ENCODE data around the gene CTCFL.
"Not testable (repeated sequence)": the region's sequence is repeated elsewhere in the genome, so short reads cannot be mapped to it uniquely, and the experiment has no call there.

CTCFL gene

GRCh38 chr20:57498425-57499400 lies 26.2 kb downstream of the CTCFL start:
- DNase-seq: peak in 13 of 42 donors; percentile 13 to 57 (median 33)
- intact Hi-C loops (cut with DNase I): no loop called here

GRCh38 chr20:57496592-57496991 lies 28.3 kb downstream of the CTCFL start:
- intact Hi-C loops (cut with DNase I): no loop called here
- DNase-seq: no peak

- intact Hi-C loops (cut with DNase I): loop anchor here (1.0 kb wide), 1 partner anchor 115 kb away; no protein-coding TSS in a partner anchor
- DNase-seq: peak in 1 of 42 donors; percentile 15
Measured at GRCh38 chr20:57495978-57496377, 29.0 kb downstream of the CTCFL start.

GRCh38 chr20:57493091-57493615 lies 31.8 kb downstream of the CTCFL start:
- peak in 1 of 42 donors; percentile 25 for DNase-seq
- intact Hi-C loops (cut with DNase I): no loop called here

GRCh38 chr20:57491373-57491772 lies 33.6 kb downstream of the CTCFL start:
- intact Hi-C loops (cut with DNase I): no loop called here

GRCh38 chr20:57488277-57488676 lies 36.7 kb downstream of the CTCFL start:
- DNase-seq; intact Hi-C loops (cut with DNase I): not testable (repeated sequence)

More at GRCh38 chr20:57491373-57491772, 33.6 kb downstream of the CTCFL start:
- DNase-seq: no peak

- intact Hi-C loops (cut with DNase I): no loop called here
- DNase-seq: no peak
Measured at GRCh38 chr20:57485770-57486169, 39.2 kb downstream of the CTCFL start.

GRCh38 chr20:57484772-57485171 lies 40.2 kb downstream of the CTCFL start:
- DNase-seq: peak in 1 of 42 donors; percentile 11
- intact Hi-C loops (cut with DNase I): no loop called here

GRCh38 chr20:57483287-57484050 lies 41.5 kb downstream of the CTCFL start:
- intact Hi-C loops (cut with DNase I): no loop called here
- DNase-seq: peak in 1 of 42 donors; percentile 2

- DNase-seq: peak in 1 of 42 donors; percentile 2
- intact Hi-C loops (cut with DNase I): no loop called here
Measured at GRCh38 chr20:57482796-57483195, 42.1 kb downstream of the CTCFL start.

GRCh38 chr20:57482148-57482547 lies 42.8 kb downstream of the CTCFL start:
- intact Hi-C loops (cut with DNase I): no loop called here
- peak in 1 of 42 donors; percentile 22 for DNase-seq

- peak in 3 of 42 donors; percentile 11 to 18 (median 14) for DNase-seq
- intact Hi-C loops (cut with DNase I): no loop called here
Measured at GRCh38 chr20:57481281-57481711, 43.6 kb downstream of the CTCFL start.

GRCh38 chr20:57480444-57481160 lies 44.3 kb downstream of the CTCFL start:
- intact Hi-C loops (cut with DNase I): no loop called here
- DNase-seq: peak in 11 of 42 donors; percentile 20 to 56 (median 29)

- intact Hi-C loops (cut with DNase I): no loop called here
- DNase-seq: peak in 2 of 42 donors; percentile 9 to 21
Measured at GRCh38 chr20:57479196-57479595, 45.7 kb downstream of the CTCFL start.

- intact Hi-C loops (cut with DNase I): no loop called here
- DNase-seq: peak in 2 of 42 donors; percentile 1 to 3
Measured at GRCh38 chr20:57478176-57478575, 46.8 kb downstream of the CTCFL start.

GRCh38 chr20:57476641-57477461 lies 48.1 kb downstream of the CTCFL start:
- intact Hi-C loops (cut with DNase I): no loop called here
- peak in 3 of 42 donors; percentile 8 to 16 (median 15) for DNase-seq

- intact Hi-C loops (cut with DNase I): no loop called here
Measured at GRCh38 chr20:57476084-57476526, 48.8 kb downstream of the CTCFL start.

More at GRCh38 chr20:57476084-57476526, 48.8 kb downstream of the CTCFL start:
- peak in 3 of 42 donors; percentile 8 to 19 (median 16) for DNase-seq

All from head of caudate nucleus (tissue), 42 donors.